ENCODE data around the gene GAL3ST2.

DNA sequence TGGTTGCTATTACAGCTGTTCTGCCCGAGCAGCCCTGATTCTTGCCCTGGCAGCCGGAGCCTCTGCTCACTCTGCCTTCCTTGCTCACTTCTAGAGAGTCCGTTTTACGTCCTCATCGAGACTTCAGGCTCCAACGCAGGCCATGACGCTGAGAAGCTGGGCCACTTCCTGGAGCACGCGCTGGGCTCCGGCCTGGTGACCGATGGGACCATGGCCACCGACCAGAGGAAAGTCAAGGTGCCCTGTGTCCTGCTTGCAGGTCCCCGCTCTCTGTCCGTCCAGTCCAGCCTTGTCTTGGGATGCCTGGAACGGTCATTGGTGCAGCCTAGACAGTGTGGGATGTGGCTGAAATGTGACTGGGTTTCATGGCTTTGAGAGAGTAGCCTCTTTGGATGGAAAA is 25.5 kb upstream of the GAL3ST2 start:
- no peak for TF ChIP-seq POLR2A (IDR thresholded peaks at IDR 0.05)
- TF ChIP-seq, protein P1, sequence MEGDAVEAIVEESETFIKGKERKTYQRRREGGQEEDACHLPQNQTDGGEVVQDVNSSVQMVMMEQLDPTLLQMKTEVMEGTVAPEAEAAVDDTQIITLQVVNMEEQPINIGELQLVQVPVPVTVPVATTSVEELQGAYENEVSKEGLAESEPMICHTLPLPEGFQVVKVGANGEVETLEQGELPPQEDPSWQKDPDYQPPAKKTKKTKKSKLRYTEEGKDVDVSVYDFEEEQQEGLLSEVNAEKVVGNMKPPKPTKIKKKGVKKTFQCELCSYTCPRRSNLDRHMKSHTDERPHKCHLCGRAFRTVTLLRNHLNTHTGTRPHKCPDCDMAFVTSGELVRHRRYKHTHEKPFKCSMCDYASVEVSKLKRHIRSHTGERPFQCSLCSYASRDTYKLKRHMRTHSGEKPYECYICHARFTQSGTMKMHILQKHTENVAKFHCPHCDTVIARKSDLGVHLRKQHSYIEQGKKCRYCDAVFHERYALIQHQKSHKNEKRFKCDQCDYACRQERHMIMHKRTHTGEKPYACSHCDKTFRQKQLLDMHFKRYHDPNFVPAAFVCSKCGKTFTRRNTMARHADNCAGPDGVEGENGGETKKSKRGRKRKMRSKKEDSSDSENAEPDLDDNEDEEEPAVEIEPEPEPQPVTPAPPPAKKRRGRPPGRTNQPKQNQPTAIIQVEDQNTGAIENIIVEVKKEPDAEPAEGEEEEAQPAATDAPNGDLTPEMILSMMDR (IDR thresholded peaks at IDR 0.05): no peak
